Measurements from ENCODE around the gene MRPS35.

The MRPS35 gene

GRCh38 chr12:27689558-27690180, 21.0 kb upstream of the MRPS35 start:
- DNase-seq (ENCODE audit: low spot score) = no peak
- in situ Hi-C loops (cut with MboI; ENCODE audit: low pct_unique_long_range_greater_than_20kb, low sequenced_read_pairs, unreplicated experiment) = no loop called here
- TF ChIP-seq, protein P1, sequence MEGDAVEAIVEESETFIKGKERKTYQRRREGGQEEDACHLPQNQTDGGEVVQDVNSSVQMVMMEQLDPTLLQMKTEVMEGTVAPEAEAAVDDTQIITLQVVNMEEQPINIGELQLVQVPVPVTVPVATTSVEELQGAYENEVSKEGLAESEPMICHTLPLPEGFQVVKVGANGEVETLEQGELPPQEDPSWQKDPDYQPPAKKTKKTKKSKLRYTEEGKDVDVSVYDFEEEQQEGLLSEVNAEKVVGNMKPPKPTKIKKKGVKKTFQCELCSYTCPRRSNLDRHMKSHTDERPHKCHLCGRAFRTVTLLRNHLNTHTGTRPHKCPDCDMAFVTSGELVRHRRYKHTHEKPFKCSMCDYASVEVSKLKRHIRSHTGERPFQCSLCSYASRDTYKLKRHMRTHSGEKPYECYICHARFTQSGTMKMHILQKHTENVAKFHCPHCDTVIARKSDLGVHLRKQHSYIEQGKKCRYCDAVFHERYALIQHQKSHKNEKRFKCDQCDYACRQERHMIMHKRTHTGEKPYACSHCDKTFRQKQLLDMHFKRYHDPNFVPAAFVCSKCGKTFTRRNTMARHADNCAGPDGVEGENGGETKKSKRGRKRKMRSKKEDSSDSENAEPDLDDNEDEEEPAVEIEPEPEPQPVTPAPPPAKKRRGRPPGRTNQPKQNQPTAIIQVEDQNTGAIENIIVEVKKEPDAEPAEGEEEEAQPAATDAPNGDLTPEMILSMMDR (IDR thresholded peaks at IDR 0.05; ENCODE audit: extremely low read depth, insufficient read depth, missing control alignments) = no peak

GRCh38 chr12:27693403-27693802, 17.2 kb upstream of the MRPS35 start:
- DNase-seq (ENCODE audit: low spot score) = no peak
- TF ChIP-seq, protein P1 (IDR thresholded peaks at IDR 0.05; ENCODE audit: extremely low read depth, insufficient read depth, missing control alignments) = no peak
- in situ Hi-C loops (cut with MboI; ENCODE audit: low pct_unique_long_range_greater_than_20kb, low sequenced_read_pairs, unreplicated experiment) = no loop called here

DNA sequence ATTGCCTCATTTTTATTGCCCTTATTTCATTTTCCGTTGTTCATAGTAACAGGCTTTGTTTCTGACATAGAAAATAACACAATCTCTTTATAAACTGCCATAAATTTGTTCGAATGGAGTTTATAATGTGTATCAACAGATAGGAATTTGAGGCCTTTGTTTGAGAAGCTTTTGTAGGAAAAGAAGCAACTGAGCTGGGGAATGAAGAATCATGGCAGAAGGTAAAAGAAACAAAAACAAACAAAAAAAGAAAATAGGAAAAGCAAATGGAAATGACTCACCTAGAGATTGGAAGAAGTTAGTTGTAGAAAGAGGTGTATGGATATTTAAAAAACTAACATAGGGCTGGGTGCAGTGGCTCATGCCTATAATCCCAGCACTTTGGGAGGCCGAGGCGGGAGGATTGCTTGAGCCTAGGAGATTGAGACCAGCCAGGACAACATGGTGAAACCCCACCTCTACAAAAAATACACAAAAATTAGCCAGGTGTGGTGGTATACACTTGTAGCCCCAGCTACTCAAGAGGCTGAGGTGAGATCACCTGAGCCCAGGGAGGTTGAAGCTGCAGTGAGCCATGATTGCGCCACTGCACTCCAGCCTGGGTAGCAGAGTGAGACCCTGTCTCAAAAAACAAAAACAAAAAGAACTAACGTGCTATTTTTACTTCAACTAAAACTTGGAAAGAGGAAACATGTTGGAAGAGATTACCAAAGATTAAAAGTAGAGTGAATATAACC, 14.9 kb upstream of the MRPS35 start:
- in situ Hi-C loops (cut with MboI; ENCODE audit: low pct_unique_long_range_greater_than_20kb, low sequenced_read_pairs, unreplicated experiment) = no loop called here
- TF ChIP-seq, protein P1 (IDR thresholded peaks at IDR 0.05; ENCODE audit: extremely low read depth, insufficient read depth, missing control alignments) = no peak
- DNase-seq (ENCODE audit: low spot score) = no peak

DNA sequence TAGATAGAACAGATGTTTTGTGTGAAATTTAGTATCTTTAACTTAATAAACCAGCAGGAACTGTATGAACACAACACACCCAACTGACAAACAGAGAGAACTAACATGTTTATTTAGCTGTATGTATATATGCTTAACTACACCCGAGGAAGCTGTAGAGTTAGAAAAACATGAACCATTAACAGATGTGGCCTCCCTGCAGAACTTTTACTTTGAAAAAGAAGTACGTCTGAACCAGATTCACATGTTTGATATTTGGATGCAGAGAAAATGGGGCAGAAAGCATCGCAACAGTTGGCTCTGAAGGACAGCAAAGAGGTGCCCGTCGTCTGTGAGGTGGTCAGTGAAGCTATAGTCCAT, 14.4 kb upstream of the MRPS35 start, which contains the start of gene REP15:
TSS of gene REP15 (plus strand) at position 155 of the 360 bp plus-strand sequence. CDS start at position 271, 116 bp downstream.
- no peak for DNase-seq (ENCODE audit: low spot score)
- TF ChIP-seq, protein P1 (IDR thresholded peaks at IDR 0.05; ENCODE audit: extremely low read depth, insufficient read depth, missing control alignments) = no peak
- in situ Hi-C loops (cut with MboI; ENCODE audit: low pct_unique_long_range_greater_than_20kb, low sequenced_read_pairs, unreplicated experiment) = no loop called here

- no peak for DNase-seq (ENCODE audit: low spot score)
- in situ Hi-C loops (cut with MboI; ENCODE audit: low pct_unique_long_range_greater_than_20kb, low sequenced_read_pairs, unreplicated experiment) = no loop called here
- TF ChIP-seq, protein P1 (IDR thresholded peaks at IDR 0.05; ENCODE audit: extremely low read depth, insufficient read depth, missing control alignments) = no peak
Observed at GRCh38 chr12:27696864-27697564, 13.6 kb upstream of the MRPS35 start.

GRCh38 chr12:27703720-27704452, 6.7 kb upstream of the MRPS35 start:
- TF ChIP-seq, protein P1 (IDR thresholded peaks at IDR 0.05; ENCODE audit: extremely low read depth, insufficient read depth, missing control alignments) = peak; percentile 84
- in situ Hi-C loops (cut with MboI; ENCODE audit: low pct_unique_long_range_greater_than_20kb, low sequenced_read_pairs, unreplicated experiment) = no loop called here
- peak; percentile 56 for DNase-seq (ENCODE audit: low spot score)
